ENCODE measurements around the gene SGSM2.

The SGSM2 gene

DNA sequence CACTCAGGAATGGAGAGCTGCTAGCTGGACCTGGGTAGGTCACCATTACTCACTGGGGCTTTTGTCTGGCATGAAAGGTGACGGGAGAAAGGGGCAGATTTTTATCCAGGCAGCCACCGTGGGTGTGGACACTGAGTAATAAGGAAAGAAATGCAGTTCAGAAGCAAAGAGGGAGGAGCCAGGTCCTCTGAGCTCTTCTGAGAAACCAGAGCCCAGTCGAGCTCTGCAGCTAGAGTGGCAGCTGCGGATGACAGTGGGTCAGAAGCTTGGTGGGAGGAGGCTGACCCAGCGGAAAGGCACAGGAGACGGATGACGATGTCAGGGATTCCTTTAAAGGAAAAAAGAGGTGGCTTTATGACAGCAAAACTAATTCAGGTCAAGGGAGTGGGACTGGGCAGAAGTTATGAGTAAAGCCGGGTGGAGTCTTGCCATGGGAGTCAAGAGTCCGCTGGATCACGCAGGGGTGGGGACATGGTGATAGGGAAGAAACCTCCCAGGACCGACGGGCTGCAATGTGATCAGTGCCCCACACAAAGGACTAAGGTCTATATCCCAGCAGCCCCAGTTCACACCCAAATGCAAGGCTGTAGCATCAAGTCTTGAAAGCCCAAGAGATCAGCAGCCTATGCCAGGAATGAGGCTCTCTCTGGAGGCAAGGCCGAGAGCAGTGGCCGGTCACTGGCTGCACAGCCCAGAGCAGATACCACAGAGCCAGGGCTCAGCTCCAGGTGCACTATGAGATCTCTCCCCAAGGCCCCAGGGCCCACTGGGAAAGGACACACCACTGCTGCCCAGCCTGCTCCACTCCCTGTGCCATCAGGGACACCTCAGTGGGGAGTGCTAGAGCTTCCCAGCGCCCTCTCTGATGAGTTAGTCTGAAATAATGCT is 69.8 kb downstream of the SGSM2 start:
- peak; percentile 94 for DNase-seq (ENCODE audit: low read depth)
- TF ChIP-seq, protein P1, sequence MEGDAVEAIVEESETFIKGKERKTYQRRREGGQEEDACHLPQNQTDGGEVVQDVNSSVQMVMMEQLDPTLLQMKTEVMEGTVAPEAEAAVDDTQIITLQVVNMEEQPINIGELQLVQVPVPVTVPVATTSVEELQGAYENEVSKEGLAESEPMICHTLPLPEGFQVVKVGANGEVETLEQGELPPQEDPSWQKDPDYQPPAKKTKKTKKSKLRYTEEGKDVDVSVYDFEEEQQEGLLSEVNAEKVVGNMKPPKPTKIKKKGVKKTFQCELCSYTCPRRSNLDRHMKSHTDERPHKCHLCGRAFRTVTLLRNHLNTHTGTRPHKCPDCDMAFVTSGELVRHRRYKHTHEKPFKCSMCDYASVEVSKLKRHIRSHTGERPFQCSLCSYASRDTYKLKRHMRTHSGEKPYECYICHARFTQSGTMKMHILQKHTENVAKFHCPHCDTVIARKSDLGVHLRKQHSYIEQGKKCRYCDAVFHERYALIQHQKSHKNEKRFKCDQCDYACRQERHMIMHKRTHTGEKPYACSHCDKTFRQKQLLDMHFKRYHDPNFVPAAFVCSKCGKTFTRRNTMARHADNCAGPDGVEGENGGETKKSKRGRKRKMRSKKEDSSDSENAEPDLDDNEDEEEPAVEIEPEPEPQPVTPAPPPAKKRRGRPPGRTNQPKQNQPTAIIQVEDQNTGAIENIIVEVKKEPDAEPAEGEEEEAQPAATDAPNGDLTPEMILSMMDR (conservative IDR thresholded peaks at IDR 0.05; ENCODE audit: control insufficient read depth, insufficient read depth, low read depth, low read length) = no peak
- no peak overlapping the region for H3K4me3 ChIP-seq (ENCODE audit: control insufficient read depth, low read depth, low read length)

DNA sequence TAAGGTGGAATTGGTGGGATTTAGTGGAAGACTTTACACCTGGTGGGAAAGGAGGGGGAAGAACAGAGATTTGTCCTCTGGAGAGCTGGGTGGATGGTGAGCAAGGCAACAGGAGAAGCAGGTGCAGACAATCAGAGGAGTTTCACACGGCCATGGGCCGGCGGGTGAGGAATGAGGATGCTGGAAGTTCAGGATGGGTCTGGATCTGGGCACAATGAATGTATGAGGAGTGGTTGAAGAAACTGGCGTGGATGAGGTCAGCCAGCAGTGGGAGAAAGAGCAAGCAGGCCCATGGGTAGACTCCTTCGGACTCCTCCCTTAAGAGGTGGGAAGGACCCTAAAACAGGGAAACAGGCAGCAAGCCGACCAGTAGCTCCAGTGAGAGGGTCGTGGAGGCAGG is 73.7 kb downstream of the SGSM2 start:
- H3K4me3 ChIP-seq (ENCODE audit: control insufficient read depth, low read depth, low read length) = no peak overlapping the region
- no peak for DNase-seq (ENCODE audit: low read depth)
- TF ChIP-seq, protein P1 (conservative IDR thresholded peaks at IDR 0.05; ENCODE audit: control insufficient read depth, insufficient read depth, low read depth, low read length) = no peak

DNA sequence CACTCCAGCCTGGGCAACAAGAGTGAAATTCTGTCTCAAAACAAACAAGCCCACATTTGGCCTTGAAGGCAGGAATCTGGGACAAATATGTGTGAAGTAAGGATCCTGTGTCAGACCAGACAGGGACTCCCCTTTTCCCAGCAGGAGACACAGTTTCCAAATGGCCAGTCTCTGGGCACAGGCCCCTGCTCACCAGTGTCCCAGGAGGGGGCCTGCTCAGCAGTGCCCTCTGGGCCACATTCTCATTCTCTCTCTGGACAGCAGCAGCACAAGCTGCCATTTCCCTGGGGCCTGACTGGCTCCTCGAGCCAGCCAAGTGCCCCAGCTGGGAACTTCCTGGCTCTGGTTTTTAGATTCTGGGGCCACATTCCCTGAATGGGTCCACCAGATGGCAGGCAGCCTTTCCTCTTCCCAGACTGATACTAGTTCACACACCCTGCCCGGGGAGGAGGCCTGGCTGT is 75.3 kb downstream of the SGSM2 start:
- H3K4me3 ChIP-seq (ENCODE audit: control insufficient read depth, low read depth, low read length) = no peak overlapping the region
- no peak for DNase-seq (ENCODE audit: low read depth)
- TF ChIP-seq, protein P1 (conservative IDR thresholded peaks at IDR 0.05; ENCODE audit: control insufficient read depth, insufficient read depth, low read depth, low read length) = no peak

DNA sequence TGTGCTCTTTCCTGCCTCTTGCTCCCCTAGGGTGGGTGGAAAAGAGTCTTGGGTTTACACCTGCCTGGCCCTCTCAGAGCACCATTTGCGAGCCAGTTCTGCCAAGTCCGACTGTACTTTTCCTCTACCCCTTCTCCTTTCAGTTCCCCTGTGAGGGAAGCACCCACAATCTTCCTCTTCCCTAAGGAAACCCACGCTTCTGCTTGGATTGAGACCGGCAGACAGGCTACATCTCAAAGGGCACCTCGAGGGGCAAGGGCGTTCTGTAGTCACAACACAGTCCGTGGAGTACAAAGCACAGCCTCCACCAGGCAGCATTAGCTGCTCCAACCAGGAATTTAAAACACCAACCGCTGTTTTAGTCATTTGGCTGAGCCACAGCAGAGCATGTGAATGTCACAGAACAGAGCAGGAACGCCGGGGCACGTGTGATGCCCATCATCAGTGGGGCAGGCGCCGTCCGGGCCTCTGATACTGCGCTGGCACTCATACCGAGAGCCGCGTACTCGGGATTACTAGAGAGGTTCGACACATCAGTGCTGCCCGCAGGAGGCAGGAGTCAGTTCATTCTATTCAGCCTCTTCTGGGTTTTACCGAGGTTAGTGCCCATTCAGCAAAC is 77.3 kb downstream of the SGSM2 start:
- H3K4me3 ChIP-seq (ENCODE audit: control insufficient read depth, low read depth, low read length) = no peak overlapping the region
- no peak for DNase-seq (ENCODE audit: low read depth)
- TF ChIP-seq, protein P1 (conservative IDR thresholded peaks at IDR 0.05; ENCODE audit: control insufficient read depth, insufficient read depth, low read depth, low read length) = no peak

DNA sequence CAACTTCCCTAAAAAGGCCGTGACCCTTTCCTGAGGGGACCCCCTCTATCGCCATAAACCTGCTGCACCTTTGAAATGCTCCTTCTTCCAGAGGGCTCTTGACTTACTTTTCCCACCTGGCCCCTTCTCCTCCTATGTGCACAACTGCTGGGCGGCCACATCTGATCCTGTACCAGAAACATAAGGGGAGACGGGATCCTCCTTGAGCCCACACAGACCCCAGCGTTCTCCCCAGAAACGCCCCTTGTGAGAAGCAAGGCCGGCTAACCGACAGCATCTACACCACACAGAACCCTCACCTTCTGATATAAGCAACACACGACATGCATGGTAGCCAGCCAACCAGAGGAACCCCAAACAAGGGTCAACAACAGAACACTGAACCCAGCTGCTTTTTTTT is 77.8 kb downstream of the SGSM2 start:
- H3K4me3 ChIP-seq (ENCODE audit: control insufficient read depth, low read depth, low read length) = no peak overlapping the region
- TF ChIP-seq, protein P1 (conservative IDR thresholded peaks at IDR 0.05; ENCODE audit: control insufficient read depth, insufficient read depth, low read depth, low read length) = no peak
- DNase-seq (ENCODE audit: low read depth) = no peak

DNA sequence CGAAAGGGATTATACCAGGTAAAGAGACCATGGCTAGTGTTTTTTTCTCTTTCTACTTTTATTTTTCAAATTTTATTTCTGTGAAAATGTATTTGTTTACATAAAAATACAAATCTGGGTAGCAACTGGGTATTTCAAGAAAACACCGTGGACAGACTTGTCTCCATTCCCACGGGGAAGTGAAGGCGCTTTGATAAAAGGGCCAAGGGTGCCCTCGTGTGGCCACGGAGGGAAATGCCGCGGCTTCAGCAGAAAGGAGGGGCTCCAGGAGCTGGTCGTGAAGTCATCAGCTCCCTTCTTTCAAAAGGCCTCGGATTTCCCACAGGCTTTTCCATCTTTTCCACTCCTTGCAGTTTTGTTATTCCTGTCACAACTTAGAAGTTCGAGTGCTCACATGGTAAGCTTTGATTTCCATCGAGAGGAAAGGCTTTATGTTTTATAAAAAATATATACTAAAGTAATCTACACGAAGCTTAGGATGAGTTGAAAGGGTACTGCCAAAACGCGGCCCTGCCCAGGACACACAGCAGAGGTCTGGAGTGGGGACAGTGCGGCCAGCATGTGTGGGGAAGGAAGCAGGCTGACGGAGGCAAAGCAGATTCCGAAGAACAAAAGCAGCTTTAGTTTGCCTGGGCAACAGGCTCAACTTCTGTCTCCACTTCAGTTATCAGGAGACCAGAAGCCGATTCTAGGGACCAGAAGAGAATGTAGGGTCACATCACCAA is 78.9 kb downstream of the SGSM2 start:
- no peak overlapping the region for H3K4me3 ChIP-seq (ENCODE audit: control insufficient read depth, low read depth, low read length)
- TF ChIP-seq, protein P1 (conservative IDR thresholded peaks at IDR 0.05; ENCODE audit: control insufficient read depth, insufficient read depth, low read depth, low read length) = peak; percentile 92
- DNase-seq (ENCODE audit: low read depth) = peak; percentile 87
